ENCODE data around the gene CFAP97D2. TPM values are rescaled to one million over a fixed set of nuclear protein-coding genes. Genes with fewer than 3 reads are reported as not detected.

The CFAP97D2 gene
- total RNA-seq, 2 donors from 2014 or later, result not detected

DNA sequence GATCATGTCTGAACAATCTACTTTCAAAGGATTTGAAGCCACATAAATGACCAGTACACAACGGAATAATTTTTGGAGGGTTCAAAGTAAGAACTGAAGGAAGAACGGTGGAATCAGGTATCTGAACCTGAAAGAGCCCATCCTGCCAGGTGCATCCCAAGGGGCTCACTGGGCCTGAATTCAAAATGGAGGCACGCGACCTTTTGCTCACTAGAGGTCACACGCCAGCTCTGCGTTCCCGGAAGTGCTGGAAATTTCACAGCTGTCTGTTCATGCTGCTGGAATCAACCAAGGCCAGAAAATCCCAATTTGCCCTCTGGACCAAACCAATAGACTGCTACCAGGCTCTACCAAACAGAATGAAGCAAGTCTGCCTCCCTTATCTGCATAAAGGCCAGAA is 42.5 kb upstream of the CFAP97D2 start:
- DNase-seq (ENCODE audit: low spot score), result no peak
- no peak overlapping the region for H3K4me3 ChIP-seq
- no peak overlapping the region for H3K27ac ChIP-seq
- no peaks in the 10 kb centered on the region for H3K27me3 ChIP-seq
- no peaks in the 10 kb centered on the region for H3K36me3 ChIP-seq
- no peaks in the 10 kb centered on the region for H3K9me3 ChIP-seq
- H3K4me1 ChIP-seq, result peaks cover 0 to 9% of the 10 kb centered on the region in 2 donors
- TF ChIP-seq, protein P1, sequence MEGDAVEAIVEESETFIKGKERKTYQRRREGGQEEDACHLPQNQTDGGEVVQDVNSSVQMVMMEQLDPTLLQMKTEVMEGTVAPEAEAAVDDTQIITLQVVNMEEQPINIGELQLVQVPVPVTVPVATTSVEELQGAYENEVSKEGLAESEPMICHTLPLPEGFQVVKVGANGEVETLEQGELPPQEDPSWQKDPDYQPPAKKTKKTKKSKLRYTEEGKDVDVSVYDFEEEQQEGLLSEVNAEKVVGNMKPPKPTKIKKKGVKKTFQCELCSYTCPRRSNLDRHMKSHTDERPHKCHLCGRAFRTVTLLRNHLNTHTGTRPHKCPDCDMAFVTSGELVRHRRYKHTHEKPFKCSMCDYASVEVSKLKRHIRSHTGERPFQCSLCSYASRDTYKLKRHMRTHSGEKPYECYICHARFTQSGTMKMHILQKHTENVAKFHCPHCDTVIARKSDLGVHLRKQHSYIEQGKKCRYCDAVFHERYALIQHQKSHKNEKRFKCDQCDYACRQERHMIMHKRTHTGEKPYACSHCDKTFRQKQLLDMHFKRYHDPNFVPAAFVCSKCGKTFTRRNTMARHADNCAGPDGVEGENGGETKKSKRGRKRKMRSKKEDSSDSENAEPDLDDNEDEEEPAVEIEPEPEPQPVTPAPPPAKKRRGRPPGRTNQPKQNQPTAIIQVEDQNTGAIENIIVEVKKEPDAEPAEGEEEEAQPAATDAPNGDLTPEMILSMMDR (IDR thresholded peaks at IDR 0.05), result no peak

DNA sequence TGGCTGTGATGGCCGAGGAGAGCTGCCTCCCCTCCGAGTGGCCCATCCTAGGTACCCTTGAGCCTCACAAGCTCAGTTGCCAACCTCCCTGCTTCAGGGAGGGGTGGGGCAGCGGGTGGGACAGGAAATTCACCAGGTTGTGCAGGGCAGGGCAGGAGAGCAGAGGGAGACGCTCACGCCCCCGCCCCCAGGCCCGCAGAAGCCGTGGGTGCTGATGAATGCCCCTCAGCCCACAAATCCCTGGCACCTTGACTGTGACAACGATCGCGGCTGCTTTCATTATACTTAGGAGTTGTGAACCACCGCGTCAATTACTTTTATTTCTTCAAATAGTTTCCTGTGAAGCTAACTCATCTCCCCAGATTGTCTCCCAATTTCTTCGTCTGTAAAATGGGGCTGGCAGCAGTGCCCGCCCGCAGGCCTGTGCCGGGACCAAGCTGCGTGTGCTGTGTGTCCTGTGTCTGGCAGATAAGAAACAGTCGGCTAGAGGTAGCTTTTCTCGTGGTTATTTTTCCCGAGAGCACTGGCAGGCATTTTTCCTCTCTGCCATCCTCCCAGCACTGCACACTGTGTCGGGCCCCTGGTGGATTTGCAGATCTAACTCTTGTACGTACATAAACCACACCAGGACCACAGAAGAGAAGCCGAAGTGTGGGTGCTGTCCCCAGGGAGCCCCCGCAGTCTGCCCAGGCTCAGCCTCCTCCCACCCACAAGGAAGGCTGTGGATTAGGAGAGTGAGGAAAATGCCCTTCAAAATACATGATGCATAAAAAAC is 38.7 kb upstream of the CFAP97D2 start:
- H3K27ac ChIP-seq, result no peak overlapping the region
- no peaks in the 10 kb centered on the region for H3K36me3 ChIP-seq
- H3K27me3 ChIP-seq, result no peaks in the 10 kb centered on the region
- TF ChIP-seq, protein P1 (IDR thresholded peaks at IDR 0.05), result no peak
- H3K4me3 ChIP-seq, result no peak overlapping the region
- DNase-seq (ENCODE audit: low spot score), result no peak
- peaks cover 0 to 7% of the 10 kb centered on the region in 2 donors for H3K4me1 ChIP-seq
- H3K9me3 ChIP-seq, result no peaks in the 10 kb centered on the region

DNA sequence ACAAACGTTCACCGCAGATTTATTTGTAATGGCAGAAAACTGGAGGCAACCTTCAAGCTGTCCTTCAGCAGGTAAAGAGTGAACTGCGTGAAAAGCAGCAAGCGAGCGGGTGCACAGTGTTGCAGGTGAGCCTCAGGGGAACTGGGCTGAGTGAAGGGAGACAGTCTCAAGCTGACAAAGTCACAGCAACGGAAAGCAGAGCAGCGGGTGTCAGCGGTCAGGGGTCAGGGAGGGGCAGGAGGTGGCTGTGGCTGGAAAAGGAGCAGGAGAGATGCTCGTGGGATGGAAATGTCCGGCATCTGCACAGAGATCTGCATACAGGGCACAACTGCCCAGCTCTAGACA is 38.2 kb upstream of the CFAP97D2 start:
- TF ChIP-seq, protein P1 (IDR thresholded peaks at IDR 0.05), result no peak
- Histone ChIP-seq H3K27me3 (no peaks in the 10 kb centered on the region), H3K27ac (no peak overlapping the region), H3K4me3 (no peak overlapping the region), H3K4me1 (peaks cover 0 to 7% of the 10 kb centered on the region in 2 donors), H3K9me3 (no peaks in the 10 kb centered on the region), H3K36me3 (no peaks in the 10 kb centered on the region)
- no peak for DNase-seq (ENCODE audit: low spot score)

DNA sequence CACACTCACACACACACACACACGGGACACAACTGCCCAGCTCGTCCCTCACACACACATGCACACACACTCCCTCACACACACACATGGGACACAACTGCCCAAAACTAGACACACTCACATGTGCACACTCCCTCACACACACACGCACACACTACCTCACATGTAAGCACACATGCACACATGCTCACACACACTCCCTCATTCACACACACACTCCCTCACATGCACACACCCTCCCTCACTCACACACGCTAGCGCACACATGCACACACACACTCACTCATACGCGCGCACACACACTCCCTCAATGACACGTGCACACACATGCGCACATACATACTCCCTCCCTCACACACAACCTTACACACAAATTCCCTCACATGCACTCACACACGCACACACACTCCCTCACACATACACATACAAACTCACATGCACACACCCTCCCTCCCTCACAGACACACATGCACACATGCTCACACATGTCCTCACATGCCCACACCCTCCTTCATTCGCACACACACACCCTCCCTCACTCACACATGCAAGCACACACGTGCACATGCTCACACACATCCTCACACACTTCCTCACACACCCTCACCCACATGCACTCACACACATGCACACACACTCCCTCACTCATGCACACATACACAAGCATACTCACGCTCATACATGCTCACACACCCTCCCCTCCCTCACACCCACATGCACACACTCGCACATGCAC is 37.6 kb upstream of the CFAP97D2 start:
- H3K4me3 ChIP-seq, result no peak overlapping the region
- no peak overlapping the region for H3K27ac ChIP-seq
- TF ChIP-seq, protein P1 (IDR thresholded peaks at IDR 0.05), result no peak
- no peaks in the 10 kb centered on the region for H3K27me3 ChIP-seq
- H3K36me3 ChIP-seq, result no peaks in the 10 kb centered on the region
- H3K4me1 ChIP-seq, result peaks cover 0 to 7% of the 10 kb centered on the region in 2 donors
- no peak for DNase-seq (ENCODE audit: low spot score)
- no peaks in the 10 kb centered on the region for H3K9me3 ChIP-seq

DNA sequence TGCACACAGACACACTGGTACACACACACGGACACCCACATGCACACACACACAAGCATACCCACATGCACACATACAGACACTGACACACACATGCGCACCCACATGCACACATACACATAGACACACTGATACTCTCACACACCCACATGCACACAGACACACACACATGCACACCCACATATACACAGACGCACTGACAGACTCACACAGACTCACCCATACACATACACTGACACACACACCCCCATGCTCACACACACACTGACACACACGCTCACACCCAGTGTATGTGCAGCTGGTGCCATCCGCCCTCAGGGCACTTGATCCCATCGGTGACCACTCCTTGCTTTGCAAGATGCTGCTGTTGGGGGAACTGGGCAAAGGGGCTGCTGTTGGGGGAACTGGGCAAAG is 36.9 kb upstream of the CFAP97D2 start:
- H3K27ac ChIP-seq, result no peak overlapping the region
- no peak for DNase-seq (ENCODE audit: low spot score)
- TF ChIP-seq, protein P1 (IDR thresholded peaks at IDR 0.05), result no peak
- H3K36me3 ChIP-seq, result no peaks in the 10 kb centered on the region
- H3K4me1 ChIP-seq, result peaks cover 0 to 7% of the 10 kb centered on the region in 2 donors
- no peaks in the 10 kb centered on the region for H3K27me3 ChIP-seq
- no peak overlapping the region for H3K4me3 ChIP-seq
- H3K9me3 ChIP-seq, result no peaks in the 10 kb centered on the region

Measured in right atrium auricular region (tissue), 2 donors.